Smooth muscle cell (in vitro differentiated cells): ENCODE measurements around the gene WDR86. TPM values are rescaled to one million over a fixed set of nuclear protein-coding genes. Genes with fewer than 3 reads are reported as not detected.

Source experiments
- DNase-seq: peaks from one replicate; lab custom pipeline; 2025; ENCODE audit not compliant: unreplicated experiment; lab: John Stamatoyannopoulos, UW
- H2AFZ ChIP-seq: fragments of 200-600 bp; sonication (generic); 2 replicates; pipeline ENCODE4 v1.6.0; 2016; ENCODE audit warnings: antibody characterized with exemption, low read depth, mild to moderate bottlenecking
- H3F3A ChIP-seq: fragments of 200-600 bp; sonication (generic); 2 replicates; pipeline ENCODE4 v1.6.0; 2017; ENCODE audit warnings: antibody characterized with exemption, low read depth
- H3K27ac ChIP-seq: fragments of 200-600 bp; sonication (generic); 2 replicates; pipeline ENCODE4 v1.5.1; 2016; ENCODE audit warnings: low read depth, mild to moderate bottlenecking
- H3K27me3 ChIP-seq: fragments of 200-600 bp; sonication (generic); 2 replicates; pipeline ENCODE4 v1.6.1; 2016; ENCODE audit warnings: low read depth, mild to moderate bottlenecking
- H3K36me3 ChIP-seq: fragments of 200-600 bp; sonication (generic); 2 replicates; pipeline ENCODE4 v1.5.1; 2016; ENCODE audit warnings: low read depth
- H3K4me1 ChIP-seq: fragments of 200-600 bp; sonication (generic); 2 replicates; pipeline ENCODE4 v1.5.1; 2016; ENCODE audit warnings: low read depth
- H3K4me2 ChIP-seq: fragments of 200-600 bp; sonication (generic); 2 replicates; pipeline ENCODE4 v1.6.0; 2016; ENCODE audit warnings: mild to moderate bottlenecking
- H3K4me3 ChIP-seq: fragments of 200-600 bp; sonication (generic); 2 replicates; pipeline ENCODE4 v1.5.1; 2016; ENCODE audit warnings: mild to moderate bottlenecking
- H3K79me2 ChIP-seq: fragments of 200-600 bp; sonication (generic); 2 replicates; pipeline ENCODE4 v1.6.0; 2016; ENCODE audit warnings: low read depth, mild to moderate bottlenecking
- H3K9ac ChIP-seq: fragments of 200-600 bp; sonication (generic); 2 replicates; pipeline ENCODE4 v1.6.0; 2016; ENCODE audit warnings: low read depth
- H3K9me3 ChIP-seq: fragments of 200-600 bp; sonication (generic); replicated peaks from 2 replicates; pipeline ENCODE4 v1.5.1; 2016; ENCODE audit warnings: low read depth
- H4K20me1 ChIP-seq: fragments of 200-600 bp; sonication (generic); 2 replicates; pipeline ENCODE4 v1.6.0; 2016; ENCODE audit warnings: low read depth
- WGBS: methylation state at CpG from one replicate; pipeline ENCODE4 v1.1.7; 2016; ENCODE audit warnings: low lambda C conversion rate; 5-methylcytosine and 5-hydroxymethylcytosine counted together
- polyA plus RNA-seq: library from polyadenylated mRNA; unstranded; fragments of >200 nt; fragmentation: Nextera tagmentation; extraction: Ambion mirVana; gene quantifications from 2 replicates; pipeline ENCODE4 v1.2.1, GENCODE V29; 2016
- total RNA-seq: library from RNA; depleted of rRNA; stranded (reverse); fragments of >200 nt; gene quantifications from 2 replicates; pipeline ENCODE4 v1.2.3, GENCODE V29; 2014
- TF ChIP-seq, protein P1 (sequence below): fragments of 200-600 bp; sonication (generic); IDR thresholded peaks from 2 replicates; pipeline ENCODE4 v1.5.1; 2017; ENCODE audit warnings: borderline replicate concordance, mild to moderate bottlenecking, antibody characterized with exemption; ENCODE audit not compliant: insufficient read depth, poor library complexity, severe bottlenecking

Gene WDR86
- total and polyA plus RNA-seq, 2 experiments from 2014 or later, result 1.3 to 4.1 TPM

DNA sequence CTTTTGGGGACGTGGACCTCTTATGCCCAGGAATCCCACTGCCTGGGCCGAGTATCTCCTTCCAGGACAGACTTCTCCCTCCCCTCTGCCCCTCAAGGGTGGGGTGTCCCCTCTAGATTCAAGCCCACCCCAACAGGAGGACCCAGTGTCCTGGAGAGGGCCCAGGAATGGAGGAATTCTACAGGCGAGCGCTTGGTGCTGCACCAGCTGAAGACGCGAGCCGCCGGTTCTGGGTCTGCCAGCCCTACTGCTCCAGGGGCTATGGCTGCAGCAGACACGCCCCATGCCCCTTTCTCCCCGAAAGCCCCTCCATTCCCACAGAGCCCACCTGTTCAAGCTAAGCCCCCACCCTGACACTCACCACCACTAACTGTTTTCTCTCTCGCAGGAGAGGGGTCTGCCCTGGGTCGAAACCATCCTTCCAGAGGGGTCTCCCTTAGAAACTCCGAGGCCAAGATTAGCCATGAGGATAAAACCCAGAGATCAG is 21.5 kb upstream of the WDR86 start:
- Histone ChIP-seq H3K4me1 (peaks cover 30% of the 10 kb centered on the region), H3F3A (peaks cover 17% of the 10 kb centered on the region), H3K9me3 (no peaks in the 10 kb centered on the region), H3K9ac (no peak overlapping the region), H3K27ac (no peak overlapping the region), H3K4me3 (no peak overlapping the region), H4K20me1 (no peaks in the 10 kb centered on the region), H2AFZ (no peak overlapping the region), H3K27me3 (no peaks in the 10 kb centered on the region), H3K4me2 (no peak overlapping the region), H3K79me2 (no peaks in the 10 kb centered on the region), H3K36me3 (no peaks in the 10 kb centered on the region)
- DNase-seq, result no peak
- 94% methylated on average over 13 of the region's 13 CpGs for WGBS
- TF ChIP-seq, protein P1, sequence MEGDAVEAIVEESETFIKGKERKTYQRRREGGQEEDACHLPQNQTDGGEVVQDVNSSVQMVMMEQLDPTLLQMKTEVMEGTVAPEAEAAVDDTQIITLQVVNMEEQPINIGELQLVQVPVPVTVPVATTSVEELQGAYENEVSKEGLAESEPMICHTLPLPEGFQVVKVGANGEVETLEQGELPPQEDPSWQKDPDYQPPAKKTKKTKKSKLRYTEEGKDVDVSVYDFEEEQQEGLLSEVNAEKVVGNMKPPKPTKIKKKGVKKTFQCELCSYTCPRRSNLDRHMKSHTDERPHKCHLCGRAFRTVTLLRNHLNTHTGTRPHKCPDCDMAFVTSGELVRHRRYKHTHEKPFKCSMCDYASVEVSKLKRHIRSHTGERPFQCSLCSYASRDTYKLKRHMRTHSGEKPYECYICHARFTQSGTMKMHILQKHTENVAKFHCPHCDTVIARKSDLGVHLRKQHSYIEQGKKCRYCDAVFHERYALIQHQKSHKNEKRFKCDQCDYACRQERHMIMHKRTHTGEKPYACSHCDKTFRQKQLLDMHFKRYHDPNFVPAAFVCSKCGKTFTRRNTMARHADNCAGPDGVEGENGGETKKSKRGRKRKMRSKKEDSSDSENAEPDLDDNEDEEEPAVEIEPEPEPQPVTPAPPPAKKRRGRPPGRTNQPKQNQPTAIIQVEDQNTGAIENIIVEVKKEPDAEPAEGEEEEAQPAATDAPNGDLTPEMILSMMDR, result no peak

DNA sequence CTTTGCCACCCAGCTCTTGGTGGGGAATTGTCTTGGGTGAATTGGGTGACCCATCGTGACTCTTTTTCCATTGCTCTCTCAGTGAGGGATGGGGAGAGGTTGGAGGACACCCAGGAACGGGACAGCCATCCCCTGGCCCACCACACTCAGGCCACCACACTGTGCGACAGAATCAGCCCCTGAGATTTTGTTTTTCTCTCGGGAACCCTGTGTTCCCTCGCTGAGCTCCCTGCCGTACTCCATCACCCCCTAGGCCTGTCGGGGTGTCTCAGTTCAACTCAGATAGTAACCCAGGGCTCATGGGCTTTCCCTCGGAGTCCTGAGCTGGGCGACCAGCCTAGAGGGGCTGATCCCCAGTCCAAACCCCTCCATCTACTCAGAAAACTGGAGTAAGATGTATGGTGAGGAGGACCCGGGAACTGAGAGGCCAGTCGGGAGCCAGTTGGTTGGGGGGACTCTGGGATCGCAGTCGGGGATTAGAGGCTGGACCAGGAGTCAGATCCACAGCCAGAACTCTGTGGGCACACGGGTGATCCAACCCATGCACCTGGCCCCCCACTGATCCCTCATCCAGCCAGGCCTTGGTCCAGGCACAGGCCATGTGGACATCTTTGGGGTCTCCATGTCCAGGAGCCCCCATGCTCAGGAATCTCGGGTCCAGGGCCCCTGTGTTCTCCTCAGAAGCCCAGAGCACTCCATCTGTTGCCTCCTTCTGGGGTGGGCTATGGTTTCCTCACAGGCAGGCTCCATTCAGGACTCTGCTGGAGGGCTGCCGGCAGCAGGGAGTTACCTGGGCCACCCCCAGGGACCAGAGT is 20.8 kb upstream of the WDR86 start:
- Histone ChIP-seq H3K9me3 (no peaks in the 10 kb centered on the region), H3F3A (peaks cover 22% of the 10 kb centered on the region), H3K36me3 (no peaks in the 10 kb centered on the region), H4K20me1 (no peaks in the 10 kb centered on the region), H3K4me2 (no peak overlapping the region), H3K4me1 (peaks cover 35% of the 10 kb centered on the region), H3K9ac (no peak overlapping the region), H2AFZ (no peak overlapping the region), H3K4me3 (no peak overlapping the region), H3K27ac (no peak overlapping the region), H3K79me2 (no peaks in the 10 kb centered on the region), H3K27me3 (no peaks in the 10 kb centered on the region)
- TF ChIP-seq, protein P1, result no peak
- WGBS, result 96% methylated on average over 16 of the region's 16 CpGs
- DNase-seq, result no peak

DNA sequence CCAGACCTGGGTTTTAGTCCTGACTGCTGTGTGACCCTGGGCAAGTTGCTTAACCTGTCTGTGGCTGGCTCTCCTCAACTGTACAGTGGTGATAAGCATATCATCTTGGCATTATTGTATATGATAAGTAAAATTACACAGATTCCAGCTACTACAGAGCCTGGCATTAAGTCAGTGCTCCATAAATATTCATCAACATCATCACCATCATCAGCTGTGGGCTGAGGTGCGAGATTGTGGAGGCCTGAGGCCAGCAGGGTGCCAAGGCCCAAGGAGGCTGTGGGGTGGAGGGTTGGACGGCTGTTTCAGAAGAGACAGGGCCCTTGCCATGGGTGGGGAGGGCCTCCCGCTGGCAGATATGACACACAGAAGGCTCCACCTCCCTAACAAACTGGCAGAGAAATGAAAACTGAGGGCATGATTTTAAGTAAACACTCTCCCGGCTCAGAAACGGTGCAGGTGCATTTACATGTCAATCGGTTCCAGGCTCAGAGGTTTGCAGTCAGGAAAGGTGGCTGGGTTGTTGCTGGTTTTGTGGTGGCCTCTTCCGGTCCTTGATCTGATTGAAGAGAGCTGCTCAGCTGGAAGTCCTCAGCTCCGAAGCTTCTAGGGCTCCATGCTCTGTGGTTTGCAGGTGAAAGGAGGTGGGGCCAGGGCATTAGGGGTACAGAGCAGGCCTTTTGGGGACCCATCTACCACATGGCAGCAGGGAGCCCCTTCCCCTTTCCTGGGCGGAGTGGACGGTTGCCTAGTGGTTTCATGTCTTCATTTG is 19.9 kb upstream of the WDR86 start:
- H3K27me3 ChIP-seq, result no peaks in the 10 kb centered on the region
- H2AFZ ChIP-seq, result no peak overlapping the region

More for the DNA sequence above, 19.9 kb upstream of the WDR86 start:
- TF ChIP-seq, protein P1, result no peak
- H3F3A ChIP-seq, result peaks cover 31% of the 10 kb centered on the region
- no peaks in the 10 kb centered on the region for H3K36me3 ChIP-seq
- H3K9ac ChIP-seq, result no peak overlapping the region
- H3K27ac ChIP-seq, result no peak overlapping the region
- H3K4me3 ChIP-seq, result no peak overlapping the region
- 73% methylated on average over 10 of the region's 10 CpGs for WGBS
- H3K4me2 ChIP-seq, result no peak overlapping the region
- no peak for DNase-seq
- no peaks in the 10 kb centered on the region for H4K20me1 ChIP-seq
- no peaks in the 10 kb centered on the region for H3K79me2 ChIP-seq
- no peaks in the 10 kb centered on the region for H3K9me3 ChIP-seq
- H3K4me1 ChIP-seq, result peaks cover 39% of the 10 kb centered on the region
